Activated CD8-positive, alpha-beta T cell treated with anti-CD3 and anti-CD28 coated beads for 36 hours (primary cell): ENCODE data around the gene TRPV4. TPM values are rescaled to one million over a fixed set of nuclear protein-coding genes. Genes with fewer than 3 reads are reported as not detected.

Experiments used
- ATAC-seq: fragments of 200-7000 bp; cut with Tn5 transposase; one replicate; pipeline ENCODE4 v1.10.0; 2021; ENCODE audit warnings: mild to moderate bottlenecking, moderate library complexity
- CTCF ChIA-PET: fragments of 350-600 bp; sonication (Branson Sonifier 250); formaldehyde crosslinking; loops from one replicate; lab custom pipeline; 2021; ENCODE audit warnings: antibody characterized with exemption; lab: Charles Lee
- POLR2A ChIA-PET: fragments of 350-600 bp; sonication (Branson Sonifier 250); formaldehyde crosslinking; loops from one replicate; lab custom pipeline; 2021; ENCODE audit warnings: antibody characterized with exemption; lab: Charles Lee
- DNase-seq: peaks from one replicate; pipeline ENCODE4 v3.0.0-alpha.2; 2020
- H3K27ac Mint-ChIP-seq: one replicate; pipeline ENCODE4 v1.8.0; 2021; ENCODE audit warnings: mild to moderate bottlenecking, mixed read lengths
- H3K27me3 Mint-ChIP-seq: one replicate; pipeline ENCODE4 v1.8.0; 2021; ENCODE audit warnings: mixed read lengths
- H3K36me3 Mint-ChIP-seq: one replicate; pipeline ENCODE4 v1.8.0; 2021; ENCODE audit warnings: low read depth, mixed read lengths
- H3K4me1 Mint-ChIP-seq: one replicate; pipeline ENCODE4 v1.8.0; 2021; ENCODE audit warnings: low read depth, mixed read lengths
- H3K4me3 Mint-ChIP-seq: one replicate; pipeline ENCODE4 v1.8.0; 2021; ENCODE audit warnings: mild to moderate bottlenecking, moderate library complexity, mixed read lengths
- H3K9me3 Mint-ChIP-seq: one replicate; pipeline ENCODE4 v1.8.0; 2021; ENCODE audit warnings: mixed read lengths
- CTCF ChIP-seq: fragments of 200-600 bp; IDR thresholded peaks from one replicate; pipeline ENCODE4 v1.8.0; 2022; ENCODE audit warnings: antibody characterized with exemption, mild to moderate bottlenecking
- intact Hi-C: fragments of 100-400 bp; cut with micrococcal nuclease; formaldehyde crosslinking; loops from one replicate; pipeline ENCODE4 v1.10.0; 2022
- total RNA-seq, 2 experiments: library from RNA; stranded (reverse); gene quantifications; one replicate each; pipeline ENCODE4 v1.2.3, GENCODE V29; 2021

Gene TRPV4
- total RNA-seq, 2 experiments from 2014 or later: not detected

GRCh38 chr12:109753959-109754358 is 79.2 kb downstream of the TRPV4 start:
- CTCF ChIA-PET: interaction anchor here (0.7 to 1.1 kb wide), 4 partner anchors 9 to 235 kb away, joined by 3 read pairs; no protein-coding TSS in a partner anchor
- ATAC-seq (no peak), DNase-seq (no peak)
- Mint-ChIP-seq H3K4me3 (no peak overlapping the region), H3K36me3 (peaks cover 15% of the 10 kb centered on the region), H3K9me3 (peaks cover 20% of the 10 kb centered on the region), H3K4me1 (no peaks in the 10 kb centered on the region), H3K27me3 (peaks cover 3% of the 10 kb centered on the region), H3K27ac (no peak overlapping the region)
- TF ChIP-seq CTCF: no peak
- POLR2A ChIA-PET: interaction anchor here (1.0 kb wide), 1 partner anchor 12 kb away, joined by 3 read pairs; no protein-coding TSS in a partner anchor
- intact Hi-C loops: no loop called here

DNA sequence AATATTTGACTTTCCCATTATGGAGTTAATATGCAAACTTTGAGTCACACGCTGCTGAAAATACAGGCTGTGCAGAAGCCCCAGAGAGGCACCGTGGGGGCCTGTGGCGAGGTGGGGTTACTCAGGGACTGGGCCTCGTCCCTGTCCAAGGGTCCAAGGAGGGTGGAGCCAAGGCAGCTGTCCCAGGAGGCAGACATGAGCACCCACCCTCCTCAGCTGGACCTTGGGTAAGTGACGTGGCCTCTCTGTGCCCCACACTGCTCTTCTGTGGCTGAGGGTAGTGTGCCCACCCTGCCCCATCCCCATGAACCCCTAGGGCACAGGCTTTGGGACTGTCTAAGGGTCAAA is 80.2 kb downstream of the TRPV4 start:
- peaks cover 15% of the 10 kb centered on the region for H3K36me3 Mint-ChIP-seq
- no peak overlapping the region for H3K27ac Mint-ChIP-seq
- ATAC-seq: no peak
- H3K9me3 Mint-ChIP-seq: peaks cover 20% of the 10 kb centered on the region
- H3K4me1 Mint-ChIP-seq: no peaks in the 10 kb centered on the region
- TF ChIP-seq CTCF: no peak
- H3K27me3 Mint-ChIP-seq: peaks cover 3% of the 10 kb centered on the region
- DNase-seq: no peak
- no peak overlapping the region for H3K4me3 Mint-ChIP-seq
- POLR2A ChIA-PET: no interaction called here
- CTCF ChIA-PET: interaction anchor here (1.1 kb wide), 1 partner anchor 13 kb away, joined by 3 read pairs; no protein-coding TSS in a partner anchor
- intact Hi-C loops: no loop called here

DNA sequence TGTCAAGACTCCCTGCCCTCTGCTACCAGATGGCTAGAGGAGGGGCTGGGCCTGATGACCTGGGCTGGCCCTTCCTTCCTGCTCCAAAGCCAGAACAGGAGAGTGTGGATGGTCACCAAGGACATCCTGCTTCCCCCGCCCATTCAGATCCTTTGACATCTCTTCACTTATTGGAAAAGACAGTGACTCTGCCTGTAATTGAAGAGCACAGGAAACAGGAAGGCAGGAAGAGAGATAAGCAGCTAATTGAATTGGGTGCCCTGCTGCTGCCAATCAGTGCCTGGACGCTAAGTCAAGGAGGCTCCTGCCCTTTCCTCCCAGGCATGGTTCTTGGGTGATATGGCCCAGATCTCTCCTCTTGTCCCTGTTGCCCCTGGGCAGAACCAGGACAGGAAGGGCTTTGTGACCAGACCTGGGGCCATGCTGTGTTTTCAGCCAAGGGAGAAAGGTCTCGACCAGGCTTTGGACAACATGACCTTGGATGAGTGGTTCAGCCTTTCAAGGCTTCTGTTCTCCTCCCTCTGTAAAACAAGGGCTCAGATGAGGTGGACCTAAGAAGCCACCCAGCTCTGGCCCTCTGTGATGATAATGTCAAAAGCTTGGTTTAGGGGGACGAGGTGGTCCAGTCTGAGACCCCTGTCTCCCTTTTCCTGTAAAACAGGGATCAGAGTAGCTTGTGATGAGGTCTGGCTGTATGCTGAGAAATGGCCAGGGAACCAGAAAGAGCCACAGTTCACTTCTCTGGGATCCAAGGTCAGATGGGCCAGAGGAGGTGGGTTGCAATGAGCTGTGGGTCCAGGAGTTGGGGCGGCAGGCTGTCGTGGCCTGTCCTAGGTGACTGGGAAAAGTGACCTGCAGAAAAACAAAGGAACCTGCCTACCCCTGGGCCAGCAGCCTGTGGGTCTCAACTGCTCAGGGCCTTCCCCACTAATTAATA is 80.8 kb downstream of the TRPV4 start:
- ChIA-PET CTCF (interaction anchor here (1.1 kb wide), 1 partner anchor 13 kb away, joined by 3 read pairs; no protein-coding TSS in a partner anchor), POLR2A (no interaction called here)
- peaks cover 3% of the 10 kb centered on the region for H3K27me3 Mint-ChIP-seq
- DNase-seq: no peak
- no peak overlapping the region for H3K4me3 Mint-ChIP-seq
- intact Hi-C loops: no loop called here
- TF ChIP-seq CTCF: no peak
- no peak overlapping the region for H3K27ac Mint-ChIP-seq
- peaks cover 19% of the 10 kb centered on the region for H3K9me3 Mint-ChIP-seq
- no peaks in the 10 kb centered on the region for H3K4me1 Mint-ChIP-seq
- ATAC-seq: no peak
- H3K36me3 Mint-ChIP-seq: peaks cover 15% of the 10 kb centered on the region

DNA sequence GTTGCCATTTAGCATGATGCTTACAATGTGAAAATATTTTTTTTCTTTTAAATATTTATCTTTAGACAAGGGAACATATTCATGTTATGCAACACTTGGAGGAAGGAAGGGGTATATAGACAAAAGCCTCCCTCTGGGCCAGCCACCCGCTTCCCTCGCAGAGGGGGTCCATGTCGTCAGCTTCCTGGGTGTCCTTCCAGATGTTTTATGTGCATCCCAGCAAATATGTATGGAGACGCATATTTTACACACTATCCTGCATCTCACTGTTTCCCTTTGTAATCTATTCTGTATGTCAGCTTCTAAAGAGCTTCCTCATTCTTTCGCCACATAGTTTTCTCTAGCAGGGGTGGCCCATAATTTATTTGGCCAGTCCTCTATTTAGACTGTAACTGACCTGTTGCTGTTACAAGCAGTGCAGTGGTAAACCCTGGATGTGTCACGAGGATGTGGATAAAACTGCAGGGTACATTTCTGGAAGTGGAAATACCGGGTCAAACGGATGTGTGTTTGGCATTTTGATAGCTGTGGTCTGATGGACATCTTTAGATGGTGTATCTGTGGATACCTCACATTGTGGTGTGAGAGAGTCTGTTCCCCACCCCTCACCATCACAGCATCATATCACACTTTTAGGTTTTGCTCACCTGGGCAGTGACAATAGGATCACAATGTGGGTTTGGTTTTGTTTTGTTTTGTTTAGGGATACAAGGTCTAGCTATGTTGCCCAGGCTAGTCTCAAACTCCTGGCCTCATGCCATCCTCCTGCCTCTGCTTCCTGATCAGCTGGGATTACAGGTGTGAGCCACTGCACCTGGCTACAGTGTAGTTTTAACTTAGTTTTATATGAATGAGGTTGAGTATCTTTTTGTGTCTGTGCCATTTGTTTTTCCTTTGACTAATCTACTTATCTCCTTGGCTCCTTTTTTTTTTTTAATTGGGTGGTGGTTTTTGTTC is 87.9 kb downstream of the TRPV4 start:
- TF ChIP-seq CTCF: no peak
- no peaks in the 10 kb centered on the region for H3K27me3 Mint-ChIP-seq
- no peak overlapping the region for H3K4me3 Mint-ChIP-seq
- no peaks in the 10 kb centered on the region for H3K9me3 Mint-ChIP-seq
- no peak for DNase-seq
- H3K27ac Mint-ChIP-seq: no peak overlapping the region
- H3K36me3 Mint-ChIP-seq: no peaks in the 10 kb centered on the region
- H3K4me1 Mint-ChIP-seq: no peaks in the 10 kb centered on the region
- no peak for ATAC-seq
- POLR2A ChIA-PET: no interaction called here
- intact Hi-C loops: no loop called here
- CTCF ChIA-PET: no interaction called here
